Uterus (tissue), 2 donors: ENCODE measurements around the gene KCNC2.

Experiments
- POLR2A ChIP-seq, 2 donors: fragments of 450-650 bp; IDR thresholded peaks; one replicate each; pipeline ENCODE4 v1.6.1; 2016; ENCODE audit warnings: antibody characterized with exemption in 2 of 2, mild to moderate bottlenecking in 1 of 2, moderate library complexity in 1 of 2
- TF ChIP-seq, protein P1 (sequence below), 4 experiments: fragments of 200-600 bp in 2 of 4; fragments of 450-650 bp in 2 of 4; sonication (generic) in 2 of 4; IDR thresholded peaks; one replicate each; pipeline ENCODE4 v1.5.1; 2016 to 2019; ENCODE audit warnings: antibody characterized with exemption in 4 of 4, mild to moderate bottlenecking in 2 of 4, moderate library complexity in 1 of 4

DNA sequence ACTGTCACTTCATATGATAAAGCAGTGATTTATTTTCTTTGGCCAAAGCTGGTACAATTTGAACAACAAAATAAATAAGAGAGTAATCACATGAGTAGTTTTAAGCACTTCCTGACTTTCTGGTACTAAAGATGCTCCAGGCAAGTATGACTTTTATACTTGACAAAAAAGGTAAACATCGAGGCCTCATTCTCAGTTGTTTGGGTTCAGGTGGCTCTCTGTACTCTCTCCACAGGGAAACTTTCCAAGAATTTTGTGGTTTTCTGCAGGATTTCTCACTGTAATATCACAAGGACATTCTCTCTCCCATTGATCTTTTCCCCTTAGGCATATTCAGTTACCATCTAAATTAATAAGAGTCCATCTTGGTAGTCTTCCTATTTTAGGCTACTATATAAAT, 26.6 kb upstream of the KCNC2 start:
- TF ChIP-seq, protein P1, sequence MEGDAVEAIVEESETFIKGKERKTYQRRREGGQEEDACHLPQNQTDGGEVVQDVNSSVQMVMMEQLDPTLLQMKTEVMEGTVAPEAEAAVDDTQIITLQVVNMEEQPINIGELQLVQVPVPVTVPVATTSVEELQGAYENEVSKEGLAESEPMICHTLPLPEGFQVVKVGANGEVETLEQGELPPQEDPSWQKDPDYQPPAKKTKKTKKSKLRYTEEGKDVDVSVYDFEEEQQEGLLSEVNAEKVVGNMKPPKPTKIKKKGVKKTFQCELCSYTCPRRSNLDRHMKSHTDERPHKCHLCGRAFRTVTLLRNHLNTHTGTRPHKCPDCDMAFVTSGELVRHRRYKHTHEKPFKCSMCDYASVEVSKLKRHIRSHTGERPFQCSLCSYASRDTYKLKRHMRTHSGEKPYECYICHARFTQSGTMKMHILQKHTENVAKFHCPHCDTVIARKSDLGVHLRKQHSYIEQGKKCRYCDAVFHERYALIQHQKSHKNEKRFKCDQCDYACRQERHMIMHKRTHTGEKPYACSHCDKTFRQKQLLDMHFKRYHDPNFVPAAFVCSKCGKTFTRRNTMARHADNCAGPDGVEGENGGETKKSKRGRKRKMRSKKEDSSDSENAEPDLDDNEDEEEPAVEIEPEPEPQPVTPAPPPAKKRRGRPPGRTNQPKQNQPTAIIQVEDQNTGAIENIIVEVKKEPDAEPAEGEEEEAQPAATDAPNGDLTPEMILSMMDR (IDR thresholded peaks at IDR 0.05), result no peak
- TF ChIP-seq POLR2A (IDR thresholded peaks at IDR 0.05), result no peak
